HG03457 (cell line): ENCODE data around the gene MTARC1.
A peak's percentile ranks its signal among the peaks of the same experiment; 100 is the strongest.

Source experiments
- ATAC-seq: cut with Tn5 transposase; IDR thresholded peaks from one replicate; pipeline ENCODE4 v1.9.1; 2021; ENCODE audit warnings: moderate number of reproducible peaks; ENCODE audit not compliant: unreplicated experiment

Gene MTARC1

GRCh38 chr1:220803401-220804201, 16.9 kb downstream of the MTARC1 start:
- no peak for ATAC-seq

GRCh38 chr1:220804202-220804586, 17.5 kb downstream of the MTARC1 start:
- no peak for ATAC-seq

- no peak for ATAC-seq
These were observed 19.7 kb downstream of the MTARC1 start for GRCh38 chr1:220806408-220806807.

DNA sequence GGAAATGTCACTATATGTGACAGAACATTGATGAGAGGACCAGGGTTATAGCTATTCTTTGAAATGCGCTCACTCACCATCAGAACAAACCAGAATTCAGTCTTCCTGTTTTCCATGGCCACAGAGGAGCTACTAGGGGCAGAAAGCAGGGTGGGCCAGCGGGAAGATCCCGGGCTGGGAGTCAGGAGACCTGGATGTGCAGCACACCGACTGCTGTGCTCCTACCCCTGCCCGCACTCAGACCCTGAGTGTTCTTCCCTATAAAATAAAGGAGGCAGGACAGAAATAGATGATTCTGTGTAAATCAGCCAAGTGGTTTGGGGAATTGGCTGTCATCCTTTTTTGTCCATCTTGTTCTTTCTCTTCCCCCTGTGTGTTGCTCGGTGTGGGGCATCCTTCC, 21.0 kb downstream of the MTARC1 start:
- ATAC-seq, result no peak

DNA sequence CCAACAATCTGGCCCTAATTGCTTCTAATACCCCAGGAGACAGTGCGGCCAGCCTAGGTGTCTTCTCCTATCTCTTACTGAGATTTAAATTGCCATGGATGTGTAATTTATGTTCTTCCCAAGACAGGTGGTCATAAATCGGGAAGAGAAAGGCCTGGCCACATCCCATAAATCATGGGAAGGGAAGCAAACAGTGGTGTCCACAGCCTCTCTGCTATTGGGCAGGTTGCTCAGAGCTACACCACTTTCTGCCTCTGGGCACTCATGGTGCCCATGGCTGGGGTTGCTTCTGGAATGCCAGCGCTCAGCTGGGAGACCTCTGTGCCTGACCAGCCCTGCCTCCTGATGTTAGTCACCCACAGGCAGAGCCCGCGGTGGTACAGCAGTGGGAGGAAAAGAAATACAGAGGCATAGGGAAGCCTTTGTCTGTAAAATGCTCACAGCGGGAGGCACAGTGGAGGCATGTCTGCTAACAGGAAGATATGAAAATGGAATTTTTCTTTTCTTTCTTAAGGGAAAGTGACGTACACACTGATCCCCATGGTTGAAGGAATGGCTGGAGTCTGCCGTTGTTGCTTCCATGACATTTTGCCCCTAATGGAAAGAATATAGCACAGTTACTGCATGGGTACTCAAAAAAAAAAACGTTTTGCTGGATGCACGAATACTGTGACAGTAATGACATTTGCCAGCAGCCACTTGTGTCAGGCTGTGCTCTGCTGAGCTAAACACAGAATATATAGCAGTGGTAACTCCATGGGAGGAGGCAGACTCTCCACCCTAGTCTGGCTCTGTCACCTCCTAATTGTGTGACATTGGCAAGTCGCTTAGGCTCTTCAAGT, 21.9 kb downstream of the MTARC1 start:
- no peak for ATAC-seq

GRCh38 chr1:220809187-220809550, 22.5 kb downstream of the MTARC1 start:
- no peak for ATAC-seq

- no peak for ATAC-seq
These were observed 23.0 kb downstream of the MTARC1 start for GRCh38 chr1:220809704-220810103.

- ATAC-seq, result peak; percentile 88
These were observed 23.5 kb downstream of the MTARC1 start for GRCh38 chr1:220810179-220810653.

- ATAC-seq, result no peak
These were observed 24.2 kb downstream of the MTARC1 start for GRCh38 chr1:220810963-220811362.

- ATAC-seq, result no peak
These were observed 25.0 kb downstream of the MTARC1 start for GRCh38 chr1:220811695-220812094.

DNA sequence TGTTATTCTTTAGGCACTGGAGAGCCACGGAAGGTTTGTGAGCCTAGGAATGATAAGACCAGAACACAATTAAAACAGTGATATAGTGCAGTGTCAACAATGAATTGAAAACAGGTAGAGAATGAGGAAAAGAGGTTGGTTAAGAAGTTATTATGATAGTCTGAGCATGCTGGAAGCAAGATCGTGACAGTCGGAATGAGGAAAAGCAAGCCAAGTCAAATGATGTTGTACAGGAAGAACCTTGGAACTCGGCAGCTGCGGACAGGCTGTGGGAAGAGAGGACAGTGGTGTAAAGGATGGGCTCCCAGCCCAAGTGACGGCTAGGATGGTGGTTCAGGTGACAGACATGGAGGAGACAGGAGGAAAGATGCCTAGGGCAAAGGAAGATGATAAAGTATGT, 25.6 kb downstream of the MTARC1 start:
- ATAC-seq, result no peak

DNA sequence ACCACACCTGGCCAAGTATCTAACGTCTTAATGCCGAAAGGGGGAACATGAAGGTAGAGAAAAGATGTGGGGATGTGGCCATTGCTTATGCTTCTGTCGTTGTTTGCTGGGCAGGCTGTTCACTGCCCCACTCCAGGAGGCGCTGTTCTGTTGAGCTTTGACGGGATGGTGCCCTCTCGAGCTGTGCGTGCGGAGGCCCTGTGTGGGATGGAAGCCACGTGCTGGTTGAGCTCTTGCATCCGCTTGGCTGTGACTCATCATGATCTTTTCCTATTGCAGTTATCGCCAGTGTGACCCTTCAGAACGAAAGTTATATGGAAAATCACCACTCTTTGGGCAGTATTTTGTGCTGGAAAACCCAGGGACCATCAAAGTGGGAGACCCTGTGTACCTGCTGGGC, 26.3 kb downstream of the MTARC1 start:
- ATAC-seq, result no peak

DNA sequence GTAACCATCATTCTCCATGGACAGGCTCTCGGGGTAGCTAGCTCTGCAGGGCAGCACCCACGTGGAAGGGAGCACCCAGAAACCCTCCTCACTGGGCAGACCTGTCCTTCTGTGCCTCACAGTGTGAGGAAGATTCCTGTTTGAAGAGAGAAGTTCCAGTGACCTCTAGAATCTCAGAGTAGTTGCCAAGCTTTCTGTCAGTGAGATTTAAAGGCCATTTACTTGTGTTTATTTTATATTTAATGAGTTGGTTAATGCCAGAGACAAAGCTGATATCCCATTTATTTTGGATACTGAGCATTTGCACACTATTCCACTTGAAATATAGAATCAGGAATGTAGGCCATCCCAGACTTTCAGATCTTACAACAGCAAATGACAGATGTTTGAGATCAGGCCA, 28.7 kb downstream of the MTARC1 start:
- ATAC-seq, result no peak

GRCh38 chr1:220817907-220818306, 31.2 kb downstream of the MTARC1 start:
- no peak for ATAC-seq

DNA sequence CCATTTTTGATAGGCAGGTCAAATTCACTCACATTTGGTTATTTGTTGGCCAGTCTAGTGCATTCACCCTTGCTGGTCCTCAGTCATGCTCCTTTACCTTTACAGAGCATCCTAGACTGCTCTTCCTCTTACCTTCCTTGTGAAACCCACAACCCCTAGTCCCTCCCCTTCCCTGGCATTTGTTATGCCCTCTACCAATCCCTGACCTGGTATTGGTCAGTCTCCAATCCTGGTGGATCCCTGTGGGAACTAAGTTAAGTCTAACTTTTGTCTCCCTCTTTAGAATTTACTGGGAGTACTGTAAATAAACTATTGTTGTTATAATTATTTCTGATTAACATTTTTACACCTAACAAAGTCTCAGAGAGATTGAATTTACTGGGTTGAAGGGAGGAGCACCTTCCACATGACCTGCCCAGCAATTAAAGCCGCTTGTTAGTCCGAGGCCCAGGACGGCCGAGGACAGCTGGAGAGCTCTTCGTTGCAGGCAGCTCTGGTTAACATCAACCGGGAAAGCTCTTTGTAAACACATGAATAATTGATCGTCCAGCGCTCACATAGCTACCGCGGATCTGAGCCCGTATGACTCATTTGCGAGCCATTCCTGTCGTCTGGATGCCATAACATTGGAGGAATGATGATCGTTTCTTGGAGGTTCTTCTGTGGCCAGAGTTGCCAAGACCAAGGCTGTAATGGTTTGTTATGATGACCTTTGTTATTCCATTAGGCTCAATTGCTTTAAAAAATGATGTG, 31.9 kb downstream of the MTARC1 start:
- no peak for ATAC-seq

GRCh38 chr1:220819467-220820026, 32.8 kb downstream of the MTARC1 start:
- no peak for ATAC-seq

DNA sequence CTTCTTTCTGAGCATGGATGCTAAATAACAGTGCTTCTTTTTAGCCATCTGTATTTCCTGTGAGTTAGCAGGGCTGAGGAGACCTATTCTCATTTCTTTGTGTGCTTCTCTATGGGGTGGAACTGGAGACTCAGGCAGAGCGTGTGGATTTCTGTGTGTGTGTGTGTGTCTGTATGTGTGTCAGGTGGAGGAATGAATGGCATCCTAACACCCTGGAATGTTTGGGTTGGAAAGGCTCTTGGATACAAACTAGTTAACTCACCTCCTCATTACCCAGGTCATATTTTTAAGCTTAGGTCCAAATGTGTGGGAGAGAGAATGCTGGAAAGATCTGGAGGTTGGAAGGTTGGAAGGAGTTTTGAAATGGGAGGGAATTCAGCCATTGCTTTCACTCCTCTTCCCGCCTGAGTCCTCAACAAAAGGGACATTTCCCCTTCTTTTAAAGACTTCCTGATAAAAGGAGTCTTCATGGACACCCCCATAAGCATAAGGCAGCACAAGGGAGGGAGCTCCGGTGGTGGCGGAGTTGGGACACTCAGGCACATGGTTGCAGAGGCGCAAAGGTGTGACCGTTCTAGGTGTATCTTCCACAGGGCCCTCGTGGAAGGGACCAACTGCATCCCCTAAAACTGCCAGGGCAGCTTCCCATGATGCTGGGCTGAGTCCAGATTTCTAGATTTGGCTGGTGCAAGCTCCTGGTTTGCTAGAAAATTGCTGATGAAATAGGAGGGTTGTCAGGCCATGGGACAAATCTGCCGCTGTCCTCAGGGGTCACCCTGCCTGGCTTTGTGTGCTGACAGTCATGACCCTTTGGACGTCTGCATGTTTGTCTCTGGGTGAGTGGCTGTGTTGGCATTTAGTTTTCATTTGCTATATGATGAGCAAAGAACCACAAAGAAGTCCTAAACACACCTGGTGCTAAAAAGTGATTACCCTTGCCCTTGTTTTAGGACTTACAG, 37.6 kb downstream of the MTARC1 start:
- ATAC-seq, result no peak

DNA sequence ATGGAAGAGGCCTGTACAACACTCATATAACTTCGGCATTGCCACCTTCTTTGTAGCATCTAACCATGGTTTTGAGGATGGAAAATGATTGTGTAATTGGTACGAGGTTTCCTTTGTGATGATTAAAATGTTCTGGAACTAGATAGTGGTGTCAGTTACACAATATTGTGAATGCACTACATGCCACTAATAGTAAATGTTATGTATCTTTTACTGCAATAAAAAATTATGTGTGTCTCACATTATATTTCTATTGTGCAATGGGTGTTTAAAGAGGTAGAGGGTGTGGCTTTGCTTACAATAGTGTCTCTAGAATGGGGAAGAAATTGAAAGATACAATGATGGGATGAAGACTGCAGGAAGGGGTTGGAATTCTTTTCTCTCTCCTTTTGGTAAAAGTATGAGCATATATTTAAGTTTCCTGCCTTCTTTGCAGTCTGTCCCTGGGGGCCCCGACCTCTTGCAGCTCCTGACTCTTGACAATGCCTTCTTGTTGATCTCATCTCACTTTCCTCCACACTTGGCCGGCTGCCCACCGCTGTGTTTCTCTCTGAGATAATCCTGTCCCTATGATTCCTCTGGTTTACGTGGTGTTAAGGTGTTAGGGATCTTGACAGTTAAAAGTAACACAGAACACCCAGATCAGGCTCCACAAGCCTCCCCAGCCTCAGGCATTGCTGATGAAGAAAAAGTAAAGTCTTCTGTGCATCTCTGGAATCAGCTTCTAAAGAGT, 39.3 kb downstream of the MTARC1 start:
- no peak for ATAC-seq

- ATAC-seq, result no peak
These were observed 40.0 kb downstream of the MTARC1 start for GRCh38 chr1:220826729-220827128.
